H9 (cell line): ENCODE results near the gene HNF4A. TPM values are rescaled to one million over a fixed set of nuclear protein-coding genes. Genes with fewer than 3 reads are reported as not detected.

Source experiments
- DNase-seq: peaks from one replicate; pipeline ENCODE4 v3.0.0-alpha.2; 2017
- H2AFZ ChIP-seq: one replicate; pipeline ENCODE4 v1.6.1; 2013; ENCODE audit warnings: mild to moderate bottlenecking, low read length, control low read depth, moderate library complexity
- H2AK5ac ChIP-seq: 2 replicates; pipeline ENCODE4 v1.6.1; 2013; ENCODE audit warnings: low read length, control low read depth, mixed read lengths; ENCODE audit not compliant: insufficient read length
- H2BK120ac ChIP-seq: one replicate; pipeline ENCODE4 v1.6.1; 2013; ENCODE audit warnings: low read depth, mild to moderate bottlenecking, low read length, control low read depth, inconsistent platforms; ENCODE audit not compliant: poor library complexity, severe bottlenecking
- H2BK12ac ChIP-seq: 2 replicates; pipeline ENCODE4 v1.6.1; 2013; ENCODE audit warnings: low read length, control low read depth, mixed read lengths, low read depth; ENCODE audit not compliant: insufficient read length
- H2BK15ac ChIP-seq: 2 replicates; pipeline ENCODE4 v1.6.1; 2013; ENCODE audit warnings: low read depth, low read length, control low read depth
- H2BK20ac ChIP-seq: one replicate; pipeline ENCODE4 v1.6.1; 2013; ENCODE audit warnings: low read depth, mild to moderate bottlenecking, low read length, control low read depth, inconsistent platforms; ENCODE audit not compliant: poor library complexity, severe bottlenecking
- H2BK5ac ChIP-seq: 2 replicates; pipeline ENCODE4 v1.6.1; 2013; ENCODE audit warnings: low read length, control low read depth, mixed read lengths; ENCODE audit not compliant: insufficient read length
- H3K14ac ChIP-seq: 2 replicates; pipeline ENCODE4 v1.6.1; 2013; ENCODE audit warnings: low read length, control low read depth; ENCODE audit not compliant: insufficient read depth
- H3K18ac ChIP-seq: 2 replicates; pipeline ENCODE4 v1.6.1; 2013; ENCODE audit warnings: low read depth, mild to moderate bottlenecking, mixed read lengths, low read length, control low read depth; ENCODE audit not compliant: insufficient read length
- H3K23ac ChIP-seq: 2 replicates; pipeline ENCODE4 v1.6.1; 2013; ENCODE audit warnings: low read length, control low read depth, mixed read lengths, low read depth; ENCODE audit not compliant: insufficient read length
- H3K23me2 ChIP-seq: 2 replicates; pipeline ENCODE4 v1.6.1; 2013; ENCODE audit warnings: low read depth, mild to moderate bottlenecking, mixed read lengths, low read length, control low read depth; ENCODE audit not compliant: insufficient read length, poor library complexity, severe bottlenecking
- H3K27ac ChIP-seq: 2 replicates; pipeline ENCODE4 v1.5.1; 2013; ENCODE audit warnings: low read length, control low read depth, mixed read lengths, low read depth; ENCODE audit not compliant: insufficient read length
- H3K27me3 ChIP-seq: 2 replicates; pipeline ENCODE4 v1.6.1; 2013; ENCODE audit warnings: low read length, control low read depth, inconsistent platforms; ENCODE audit not compliant: insufficient read depth
- H3K4ac ChIP-seq: 2 replicates; pipeline ENCODE4 v1.6.1; 2013; ENCODE audit warnings: low read depth, mild to moderate bottlenecking, control low read depth, inconsistent platforms, low read length, moderate library complexity
- H3K4me1 ChIP-seq: 2 replicates; pipeline ENCODE4 v1.6.1; 2013; ENCODE audit warnings: low read length, control low read depth, inconsistent platforms; ENCODE audit not compliant: insufficient read depth
- H3K4me2 ChIP-seq: 2 replicates; pipeline ENCODE4 v1.6.1; 2013; ENCODE audit warnings: low read length, control low read depth, mixed read lengths; ENCODE audit not compliant: insufficient read length, insufficient read depth
- H3K56ac ChIP-seq: 2 replicates; pipeline ENCODE4 v1.6.1; 2013; ENCODE audit warnings: low read depth, mild to moderate bottlenecking, mixed read lengths, low read length, control low read depth; ENCODE audit not compliant: insufficient read length
- H3K79me1 ChIP-seq: 2 replicates; pipeline ENCODE4 v1.6.1; 2013; ENCODE audit warnings: low read depth, mild to moderate bottlenecking, moderate library complexity, low read length, control low read depth, inconsistent platforms; ENCODE audit not compliant: insufficient read depth, poor library complexity, severe bottlenecking
- H3K79me2 ChIP-seq: 2 replicates; pipeline ENCODE4 v1.6.1; 2013; ENCODE audit warnings: low read length, control low read depth, inconsistent platforms; ENCODE audit not compliant: insufficient read depth
- H3K9ac ChIP-seq: 2 replicates; pipeline ENCODE4 v1.6.1; 2013; ENCODE audit warnings: low read length, control low read depth, mixed read lengths; ENCODE audit not compliant: insufficient read length; ENCODE audit errors: extremely low read depth
- H3K9me3 ChIP-seq: one replicate; pipeline ENCODE4 v1.6.1; 2013; ENCODE audit warnings: low read depth, low read length, inconsistent platforms; ENCODE audit not compliant: control insufficient read depth
- H3T11ph ChIP-seq: one replicate; pipeline ENCODE4 v1.6.1; 2013; ENCODE audit warnings: mild to moderate bottlenecking, low read length, control low read depth, inconsistent platforms
- H4K20me1 ChIP-seq: one replicate; pipeline ENCODE4 v1.6.1; 2013; ENCODE audit not compliant: control insufficient read depth, insufficient read length, insufficient read depth
- H4K5ac ChIP-seq: 2 replicates; pipeline ENCODE4 v1.6.1; 2013; ENCODE audit warnings: low read depth, mild to moderate bottlenecking, mixed read lengths, low read length, control low read depth; ENCODE audit not compliant: insufficient read length
- H4K8ac ChIP-seq: replicated peaks from 2 replicates; pipeline ENCODE4 v1.6.1; 2013; ENCODE audit warnings: low read length, control low read depth, mixed read lengths, low read depth; ENCODE audit not compliant: insufficient read length
- H4K91ac ChIP-seq: 2 replicates; pipeline ENCODE4 v1.6.1; 2013; ENCODE audit warnings: low read depth, mild to moderate bottlenecking, moderate library complexity, mixed read lengths, low read length, control low read depth; ENCODE audit not compliant: insufficient read length
- H3K27ac Mint-ChIP-seq, 3 experiments: 2 replicates in 2 of 3; 3 replicates in 1 of 3; pipeline ENCODE4 v1.8.0; 2020 to 2021; ENCODE audit warnings: mixed read lengths in 3 of 3, mild to moderate bottlenecking in 1 of 3, moderate library complexity in 1 of 3
- H3K27me3 Mint-ChIP-seq: 2 replicates; pipeline ENCODE4 v1.8.0; 2021; ENCODE audit warnings: low read depth, mild to moderate bottlenecking, moderate library complexity, mixed read lengths
- H3K36me3 Mint-ChIP-seq, 3 experiments: 2 replicates in 2 of 3; 3 replicates in 1 of 3; pipeline ENCODE4 v1.8.0; 2020 to 2021; ENCODE audit warnings: low read depth in 3 of 3, mixed read lengths in 3 of 3; ENCODE audit not compliant: insufficient read depth in 1 of 3
- H3K4me1 Mint-ChIP-seq, 2 experiments: 2 replicates each; pipeline ENCODE4 v1.8.0; 2020; ENCODE audit warnings: mixed read lengths in 2 of 2
- H3K4me3 Mint-ChIP-seq, 2 experiments: 2 replicates in 1 of 2; 3 replicates in 1 of 2; pipeline ENCODE4 v1.8.0; 2020 to 2021; ENCODE audit warnings: mild to moderate bottlenecking in 2 of 2, mixed read lengths in 2 of 2, moderate library complexity in 1 of 2
- H3K9me3 Mint-ChIP-seq, 2 experiments: 2 replicates in 1 of 2; 3 replicates in 1 of 2; pipeline ENCODE4 v1.8.0; 2020; ENCODE audit warnings: mild to moderate bottlenecking in 2 of 2, mixed read lengths in 2 of 2, moderate library complexity in 1 of 2
- CTCF ChIP-seq: fragments of 200-600 bp; sonication (generic); conservative IDR thresholded peaks from 3 replicates; pipeline ENCODE4 v1.8.0; 2021; ENCODE audit warnings: antibody characterized with exemption, mild to moderate bottlenecking
- WGBS: extraction: QIAGEN DNeasy Blood & Tissue Kit; methylation state at CpG from one replicate; pipeline ENCODE4 v1.1.7; 2013; ENCODE audit warnings: missing lambda C conversion rate, low lambda C conversion rate, mixed read lengths; ENCODE audit not compliant: insufficient read length; ENCODE audit errors: extremely low coverage; 5-methylcytosine and 5-hydroxymethylcytosine counted together
- total RNA-seq: library from RNA; stranded (reverse); gene quantifications from 2 replicates; pipeline ENCODE4 v1.2.1, GENCODE V29; 2021

Gene HNF4A
- total RNA-seq, 1 experiment from 2014 or later: not detected

GRCh38 chr20:44411757-44412401 lies 56.4 kb downstream of the HNF4A start:
- Histone ChIP-seq H3K79me1 (no peaks in the 10 kb centered on the region), H2AK5ac (no peak overlapping the region), H3T11ph (no peak overlapping the region), H2BK12ac (no peak overlapping the region), H3K4ac (no peak overlapping the region), H3K23ac (no peak overlapping the region), H3K4me1 (no peaks in the 10 kb centered on the region), H3K27me3 (no peaks in the 10 kb centered on the region), H2AFZ (no peak overlapping the region), H2BK15ac (no peak overlapping the region), H2BK5ac (no peak overlapping the region), H2BK20ac (no peak overlapping the region), H3K23me2 (no peaks in the 10 kb centered on the region), H2BK120ac (no peak overlapping the region), H4K5ac (no peak overlapping the region), H4K20me1 (no peaks in the 10 kb centered on the region), H3K79me2 (no peaks in the 10 kb centered on the region), H3K9ac (no peak overlapping the region), H3K56ac (no peak overlapping the region), H3K18ac (no peak overlapping the region), H4K91ac (no peak overlapping the region), H3K9me3 (no peaks in the 10 kb centered on the region), H3K4me2 (no peak overlapping the region), H3K27ac (no peak overlapping the region), H3K14ac (no peak overlapping the region), H4K8ac (no peak overlapping the region)
- WGBS: no CpG with 5 or more reads among the region's 10 CpGs
- no peak for TF ChIP-seq CTCF
- no peaks in the 10 kb centered on the region for H3K36me3 Mint-ChIP-seq
- peak overlapping the region in 2 of 3 experiments; percentile 64 to 78; a peak in 4 of 7 replicates for H3K27ac Mint-ChIP-seq
- DNase-seq: no peak
- H3K9me3 Mint-ChIP-seq: no peaks in the 10 kb centered on the region
- H3K4me3 Mint-ChIP-seq: peak overlapping the region in 1 of 2 experiments; percentile 40; a peak in 1 of 5 replicates
- peaks cover 6% of the 10 kb centered on the region for H3K27me3 Mint-ChIP-seq
- peaks cover 0 to 9% of the 10 kb centered on the region in 2 experiments; a peak in 2 of 4 replicates for H3K4me1 Mint-ChIP-seq
